ENCODE results near the gene NUDC. TPM values are rescaled to one million over a fixed set of nuclear protein-coding genes. Genes with fewer than 3 reads are reported as not detected.
A peak's percentile ranks its signal among the peaks of the same experiment; 100 is the strongest.

The NUDC gene
- total and polyA plus RNA-seq, 2 of the 13 experiments (the other 11 are each of a cell fraction or from before 2014, with no cell fraction given), result 34.7 to 104 TPM

DNA sequence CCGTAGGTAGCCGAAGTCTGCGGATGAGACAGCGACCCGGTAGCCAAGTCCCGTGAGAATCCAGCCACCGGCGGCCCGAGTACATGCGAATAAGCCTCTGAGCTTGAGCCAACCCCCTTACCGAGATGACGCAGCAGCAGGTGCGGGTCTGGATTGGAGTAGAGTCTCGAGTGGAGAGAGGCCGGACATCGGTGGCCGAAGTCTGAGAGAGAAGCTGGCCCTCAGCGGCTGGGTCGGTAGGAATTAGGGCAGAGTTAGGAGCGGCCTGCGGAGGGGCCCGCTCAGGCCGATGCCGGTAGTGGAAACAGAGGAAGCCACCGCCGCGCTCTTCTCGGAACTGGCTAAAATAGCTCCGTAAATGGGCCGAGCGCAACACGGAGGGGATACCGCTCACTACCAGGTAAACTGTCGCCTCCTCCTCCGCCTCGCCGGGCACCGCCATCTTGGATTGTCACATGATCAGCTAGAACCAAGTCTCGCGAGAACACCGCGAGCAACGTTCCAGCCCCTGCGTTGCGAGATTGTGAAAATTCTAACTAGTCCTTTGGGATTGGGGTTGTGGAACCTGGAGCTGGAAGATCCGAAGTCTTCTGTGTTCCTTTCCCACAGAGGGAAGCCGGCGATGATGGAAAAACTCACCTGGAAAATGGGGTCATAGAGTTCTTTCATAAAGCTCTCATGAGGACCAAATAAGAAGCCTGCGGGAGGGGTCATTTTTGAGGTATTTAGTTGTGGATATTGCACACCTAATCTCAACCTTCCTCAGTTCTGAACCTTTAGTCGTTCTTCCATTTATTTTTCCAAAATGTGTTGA, 21.3 kb upstream of the NUDC start, which contains the start of gene GPATCH3 (continued):
- peak; percentile 27; the same call in 1 of the 2 replicates for TF ChIP-seq ZMYM3 (CRISPR knock-in tag; IDR thresholded peaks at IDR 0.05)
- peak; percentile 98 for TF ChIP-seq ARID2 (CRISPR knock-in tag; IDR thresholded peaks at IDR 0.05; ENCODE audit: borderline replicate concordance)
- no peak for TF ChIP-seq ZNF546 (CRISPR knock-in tag; conservative IDR thresholded peaks at IDR 0.05)
- TF ChIP-seq PCBP2 (optimal IDR thresholded peaks at IDR 0.05; ENCODE audit: low read depth, low read length, poor library complexity, severe bottlenecking), result no peak
- no peak for TF ChIP-seq HNRNPK (IDR thresholded peaks at IDR 0.05; ENCODE audit: low read depth, low read length, poor library complexity, severe bottlenecking)
- TF ChIP-seq ZNF431 (CRISPR knock-in tag; IDR thresholded peaks at IDR 0.05; ENCODE audit: borderline replicate concordance, low read depth), result 0 out of 2 replicates have a peak, but pooled peaks have one; percentile 46
- no peak for TF ChIP-seq ZNF629 (CRISPR knock-in tag; conservative IDR thresholded peaks at IDR 0.05)
- peak; percentile 92 for TF ChIP-seq TARDBP (CRISPR knock-in tag; IDR thresholded peaks at IDR 0.05)
- TF ChIP-seq ZBTB10 (CRISPR knock-in tag; IDR thresholded peaks at IDR 0.05; ENCODE audit: borderline replicate concordance), result no peak
- TF ChIP-seq DDIT3 (CRISPR knock-in tag; IDR thresholded peaks at IDR 0.05), result no peak
- TF ChIP-seq ZNF235 (CRISPR knock-in tag; IDR thresholded peaks at IDR 0.05; ENCODE audit: borderline replicate concordance), result no peak
- peak; percentile 60 for TF ChIP-seq ZNF331 (CRISPR knock-in tag; IDR thresholded peaks at IDR 0.05)
- TF ChIP-seq SNAPC5 (CRISPR knock-in tag; IDR thresholded peaks at IDR 0.05; ENCODE audit: borderline replicate concordance), result peak; percentile 82; the same call in 1 of the 2 replicates
- TF ChIP-seq, protein P1, sequence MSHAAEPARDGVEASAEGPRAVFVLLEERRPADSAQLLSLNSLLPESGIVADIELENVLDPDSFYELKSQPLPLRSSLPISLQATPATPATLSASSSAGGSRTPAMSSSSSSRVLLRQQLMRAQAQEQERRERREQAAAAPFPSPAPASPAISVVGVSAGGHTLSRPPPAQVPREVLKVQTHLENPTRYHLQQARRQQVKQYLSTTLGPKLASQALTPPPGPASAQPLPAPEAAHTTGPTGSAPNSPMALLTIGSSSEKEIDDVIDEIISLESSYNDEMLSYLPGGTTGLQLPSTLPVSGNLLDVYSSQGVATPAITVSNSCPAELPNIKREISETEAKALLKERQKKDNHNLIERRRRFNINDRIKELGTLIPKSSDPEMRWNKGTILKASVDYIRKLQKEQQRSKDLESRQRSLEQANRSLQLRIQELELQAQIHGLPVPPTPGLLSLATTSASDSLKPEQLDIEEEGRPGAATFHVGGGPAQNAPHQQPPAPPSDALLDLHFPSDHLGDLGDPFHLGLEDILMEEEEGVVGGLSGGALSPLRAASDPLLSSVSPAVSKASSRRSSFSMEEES (CRISPR knock-in tag; IDR thresholded peaks at IDR 0.05), result peak; percentile 85
- TF ChIP-seq ZIK1 (CRISPR knock-in tag; IDR thresholded peaks at IDR 0.05; ENCODE audit: borderline replicate concordance, low read depth), result no peak
- TF ChIP-seq TEAD3 (CRISPR knock-in tag; optimal IDR thresholded peaks at IDR 0.05; ENCODE audit: borderline replicate concordance), result peak; percentile 93
- no peak for TF ChIP-seq ATM (IDR thresholded peaks at IDR 0.05; ENCODE audit: borderline replicate concordance)
- TF ChIP-seq MAFG (CRISPR knock-in tag; IDR thresholded peaks at IDR 0.05), result no peak
- TF ChIP-seq ZNF816 (CRISPR knock-in tag; IDR thresholded peaks at IDR 0.05; ENCODE audit: borderline replicate concordance), result peak; percentile 29; the same call in 1 of the 2 replicates
- TF ChIP-seq SALL2 (CRISPR knock-in tag; IDR thresholded peaks at IDR 0.05), result peak; percentile 71; the same call in 1 of the 2 replicates
- TF ChIP-seq ZNF17 (CRISPR knock-in tag; IDR thresholded peaks at IDR 0.05), result no peak
- peak in 1 of 2 experiments; percentile 36; a peak in 1 of 4 replicates for TF ChIP-seq EP300 (IDR thresholded peaks at IDR 0.05; ENCODE audit: low read depth in 2 of 2, low read length in 2 of 2)
- TF ChIP-seq EP300 (CRISPR knock-in tag; IDR thresholded peaks at IDR 0.05; ENCODE audit: borderline replicate concordance), result no peak
- no peak for TF ChIP-seq ZNF382 (CRISPR knock-in tag; IDR thresholded peaks at IDR 0.05; ENCODE audit: borderline replicate concordance)
- TF ChIP-seq ETV5 (CRISPR knock-in tag; IDR thresholded peaks at IDR 0.05; ENCODE audit: borderline replicate concordance), result peak; percentile 28; the same call in 1 of the 2 replicates

Data from HepG2 (cell line).